GM18526 (cell line): ENCODE results near the gene ADH6.

Experiments used
- POLR2A ChIP-seq: IDR thresholded peaks from 3 replicates; pipeline ENCODE4 v1.6.1; 2011; ENCODE audit not compliant: insufficient read length; ENCODE audit errors: extremely low read depth

ADH6 gene

GRCh38 chr4:99154658-99155342 is 64.2 kb downstream of the ADH6 start:
- TF ChIP-seq POLR2A = no peak
